Aortic smooth muscle cell (primary cell): Measurements from ENCODE around the gene LRSAM1. TPM values are rescaled to one million over a fixed set of nuclear protein-coding genes. Genes with fewer than 3 reads are reported as not detected.

Experiments used
- total RNA-seq: library from RNA; depleted of rRNA; stranded (reverse); fragments of >200 nt; gene quantifications from 2 replicates; pipeline ENCODE4 v1.2.3, GENCODE V29; 2014

The LRSAM1 gene
- 10.8 and 12.1 TPM in 2 replicates for total RNA-seq

DNA sequence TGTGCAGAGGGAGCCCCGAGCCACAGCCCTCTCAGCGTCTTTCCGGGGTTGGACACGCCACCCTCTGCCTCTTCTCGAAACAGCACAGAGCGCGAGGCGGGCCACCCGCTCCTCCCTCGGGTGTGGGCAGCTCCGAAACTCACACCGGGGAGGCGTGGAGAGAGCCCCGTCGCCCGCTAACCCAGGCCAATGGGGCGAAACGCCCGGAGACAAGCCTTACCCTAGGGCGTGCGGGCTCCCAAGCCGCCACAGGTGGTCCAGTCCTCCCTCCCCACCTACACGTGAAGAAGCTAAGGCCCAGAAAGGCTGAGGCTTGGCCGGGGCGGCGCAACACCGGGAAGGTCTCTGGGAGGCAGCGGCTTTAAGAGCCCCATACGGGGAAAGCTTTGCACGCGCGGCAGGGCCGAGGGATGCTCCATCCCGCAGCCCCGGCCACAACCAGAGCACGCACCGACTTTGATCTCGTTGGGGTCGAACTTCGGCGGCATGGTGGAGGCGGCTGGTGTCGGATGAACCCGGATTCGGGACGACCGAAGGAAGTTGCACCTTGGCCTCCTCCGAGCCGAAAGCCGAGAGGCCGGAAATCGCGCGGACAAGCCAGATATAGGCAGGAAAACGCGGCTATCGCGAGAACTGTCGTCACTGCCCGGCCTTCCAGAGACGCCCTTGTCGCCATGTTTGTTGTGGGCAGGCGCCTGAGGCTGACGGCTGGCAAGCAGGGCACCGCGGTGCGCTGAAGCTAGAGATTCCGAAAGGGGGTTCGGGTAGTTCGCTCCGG, at the start of gene LRSAM1, which contains the start of gene RPL12:
TSS of gene LRSAM1 (plus strand) at position 681 of the 778 bp plus-strand sequence. CDS start 3,018 bp downstream, outside the sequence.
TSS of gene RPL12 (minus strand) at position 577 of the 778 bp plus-strand sequence. CDS start at position 488, 89 bp downstream.

DNA sequence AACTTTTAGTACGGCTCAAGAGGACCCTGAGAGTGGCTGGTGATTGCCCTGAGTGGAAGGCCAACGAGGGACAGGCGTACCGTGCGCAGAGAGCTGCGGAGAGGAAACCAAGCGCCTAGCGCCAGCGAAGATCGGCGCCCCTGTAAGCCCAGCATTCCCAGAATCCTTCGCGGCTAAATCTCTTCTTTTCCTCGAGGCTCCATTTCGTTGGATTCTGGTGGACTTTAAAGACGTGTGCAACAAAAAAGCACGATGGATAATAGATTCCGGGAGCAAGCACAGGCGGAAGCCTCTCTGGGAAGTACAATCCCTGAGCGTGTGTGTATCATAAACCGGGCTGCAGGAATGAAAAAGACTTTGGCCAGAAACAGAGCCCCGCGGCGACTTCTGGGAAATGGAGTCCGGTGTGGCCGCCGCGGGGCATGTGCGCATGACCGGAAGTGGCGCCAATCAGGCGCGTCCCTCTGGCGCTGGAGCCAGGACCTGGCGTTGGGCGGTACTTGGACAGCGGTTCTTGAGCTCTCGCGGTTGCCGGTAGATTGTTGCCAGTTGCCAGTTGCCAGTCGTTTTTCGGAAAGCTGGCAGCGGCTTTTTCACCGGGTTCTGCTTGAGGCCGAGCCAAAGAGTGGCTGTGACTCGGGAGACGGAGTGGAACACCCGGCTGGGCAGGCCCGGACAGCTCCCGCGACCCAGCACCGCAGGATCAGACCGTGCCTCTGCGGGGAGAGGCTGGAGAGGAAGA, 27.2 kb upstream of the LRSAM1 start, which contains the start of gene ZNF79:
TSS of gene ZNF79 (plus strand) at position 449 of the 742 bp plus-strand sequence. CDS start 406 bp downstream, outside the sequence.

Other genes with a start within 250 kb of the LRSAM1 start
- gene GARNL3, start 186.7 kb upstream of the LRSAM1 start, total RNA-seq = 5.0 and 7.7 TPM in 2 replicates
- gene SLC2A8, start 54.3 kb upstream of the LRSAM1 start, total RNA-seq = 10.0 and 11.1 TPM in 2 replicates
- gene ZNF79, start 27.1 kb upstream of the LRSAM1 start, total RNA-seq = 8.6 and 9.2 TPM in 2 replicates
- 1,147 and 1,162 TPM in 2 replicates for gene RPL12, start 104 bp upstream of the LRSAM1 start, total RNA-seq
- gene STXBP1, start 160.8 kb downstream of the LRSAM1 start, total RNA-seq = 16.0 and 16.8 TPM in 2 replicates